HepG2 (cell line): ENCODE data around the gene UQCRHL. TPM values are rescaled to one million over a fixed set of nuclear protein-coding genes. Genes with fewer than 3 reads are reported as not detected.

Source experiments
- ARHGAP35 ChIP-seq: sonication (generic); formaldehyde crosslinking; IDR thresholded peaks from 2 replicates; pipeline ENCODE4 v1.9.0; 2022; ENCODE audit warnings: mild to moderate bottlenecking, inconsistent platforms, moderate library complexity, missing genetic modification reagents, borderline replicate concordance
- CC2D1A ChIP-seq: sonication (generic); formaldehyde crosslinking; IDR thresholded peaks from 2 replicates; pipeline ENCODE4 v1.8.1; 2023; ENCODE audit warnings: mild to moderate bottlenecking, missing genetic modification reagents
- CEBPB ChIP-seq: IDR thresholded peaks from 2 replicates; pipeline ENCODE4 v1.6.1; 2011; ENCODE audit warnings: low read depth, low read length, improper control_type of control experiment, borderline replicate concordance
- FOXP1 ChIP-seq, 2 experiments: fragments of 450-650 bp in 1 of 2; IDR thresholded peaks; 2 replicates each; pipeline ENCODE4 v1.6.1; 2017 to 2018; ENCODE audit warnings: antibody characterized with exemption in 1 of 2
- HNRNPH1 ChIP-seq: fragments of 200-400 bp; formaldehyde crosslinking; optimal IDR thresholded peaks from 2 replicates; pipeline ENCODE3; 2017; ENCODE audit warnings: mild to moderate bottlenecking, low read depth, low read length
- JUN ChIP-seq: sonication (generic); formaldehyde crosslinking; IDR thresholded peaks from 2 replicates; pipeline ENCODE4 v1.4.0; 2020; ENCODE audit warnings: mild to moderate bottlenecking, missing genetic modification reagents
- JUND ChIP-seq: sonication (generic); formaldehyde crosslinking; IDR thresholded peaks from 2 replicates; pipeline ENCODE4 v1.8.0; 2022; ENCODE audit warnings: mild to moderate bottlenecking, missing genetic modification reagents
- NFRKB ChIP-seq: fragments of 450-650 bp; IDR thresholded peaks from 2 replicates; pipeline ENCODE4 v1.6.1; 2017
- PLSCR1 ChIP-seq: sonication (generic); formaldehyde crosslinking; IDR thresholded peaks from 2 replicates; pipeline ENCODE4 v1.5.0; 2020; ENCODE audit warnings: missing genetic modification reagents, mild to moderate bottlenecking, borderline replicate concordance
- SRY ChIP-seq: sonication (generic); formaldehyde crosslinking; IDR thresholded peaks from 2 replicates; pipeline ENCODE4 v1.8.0; 2022; ENCODE audit warnings: mild to moderate bottlenecking, missing genetic modification reagents
- U2AF2 ChIP-seq: fragments of 200-400 bp; formaldehyde crosslinking; IDR thresholded peaks from 2 replicates; pipeline ENCODE4 v1.6.1; 2017; ENCODE audit warnings: low read depth, mild to moderate bottlenecking, low read length
- ZFAT ChIP-seq: sonication (generic); formaldehyde crosslinking; conservative IDR thresholded peaks from 2 replicates; pipeline ENCODE4 v1.8.1; 2023; ENCODE audit warnings: missing genetic modification reagents, inconsistent platforms
- ZNF296 ChIP-seq: sonication (generic); formaldehyde crosslinking; conservative IDR thresholded peaks from 2 replicates; pipeline ENCODE4 v1.5.0; 2020; ENCODE audit warnings: mild to moderate bottlenecking, missing genetic modification reagents
- ZNF550 ChIP-seq: sonication (generic); formaldehyde crosslinking; IDR thresholded peaks from 2 replicates; pipeline ENCODE4 v1.4.0; 2020; ENCODE audit warnings: mild to moderate bottlenecking, missing genetic modification reagents, borderline replicate concordance
- ZNF607 ChIP-seq: sonication (generic); formaldehyde crosslinking; IDR thresholded peaks from 2 replicates; pipeline ENCODE4 v1.5.1; 2020; ENCODE audit warnings: missing genetic modification reagents, mild to moderate bottlenecking, borderline replicate concordance
- ZNF616 ChIP-seq: sonication (generic); formaldehyde crosslinking; IDR thresholded peaks from 2 replicates; pipeline ENCODE4 v1.5.0; 2020; ENCODE audit warnings: low read depth, mild to moderate bottlenecking, missing genetic modification reagents
- ZSCAN22 ChIP-seq: sonication (generic); formaldehyde crosslinking; IDR thresholded peaks from 2 replicates; pipeline ENCODE4 v1.4.0; 2020; ENCODE audit warnings: mild to moderate bottlenecking, missing genetic modification reagents
- ZSCAN29 ChIP-seq: sonication (generic); formaldehyde crosslinking; conservative IDR thresholded peaks from 2 replicates; pipeline ENCODE4 v1.4.0; 2020; ENCODE audit warnings: mild to moderate bottlenecking, missing genetic modification reagents
- ZSCAN30 ChIP-seq: sonication (generic); formaldehyde crosslinking; IDR thresholded peaks from 2 replicates; pipeline ENCODE4 v1.5.0; 2020; ENCODE audit warnings: mild to moderate bottlenecking, missing genetic modification reagents
- polyA plus RNA-seq, 8 experiments: library from polyadenylated mRNA; depleted of rRNA in 3 of 8; stranded (reverse) in 7 of 8; unstranded in 1 of 8; fragments of >200 nt; fragmentation: Illumina TruSeq in 4 of 8; extraction: Trizol in 4 of 8; gene quantifications; 2 replicates each; pipeline versions ENCODE4 v1.2.1 to v1.2.3, GENCODE V29; 2011 to 2016; ENCODE audit warnings: low read depth in 4 of 8, missing spikeins in 1 of 8, mixed read lengths in 1 of 8; ENCODE audit not compliant: insufficient read depth in 1 of 8
- total RNA-seq, 5 experiments: library from RNA; depleted of rRNA; stranded (reverse); fragments of >200 nt; fragmentation: Illumina TruSeq; extraction: Trizol; gene quantifications; 2 replicates each; pipeline ENCODE4 v1.2.3, GENCODE V29; 2016; ENCODE audit warnings: low read depth in 1 of 5
- TF ChIP-seq, protein P1 (sequence below): sonication (generic); formaldehyde crosslinking; IDR thresholded peaks from 2 replicates; pipeline ENCODE4 v1.4.0; 2020; ENCODE audit warnings: missing genetic modification reagents
- TF ChIP-seq, protein P2 (sequence below): sonication (generic); formaldehyde crosslinking; IDR thresholded peaks from 2 replicates; pipeline ENCODE4 v1.4.0; 2020; ENCODE audit warnings: mild to moderate bottlenecking, low read depth, missing genetic modification reagents
- TF ChIP-seq, protein P3 (sequence below): sonication (generic); formaldehyde crosslinking; IDR thresholded peaks from 2 replicates; pipeline ENCODE4 v1.4.0; 2020; ENCODE audit warnings: missing genetic modification reagents

UQCRHL gene
- total and polyA plus RNA-seq, 2 of the 13 experiments (the other 11 are each of a cell fraction or from before 2014, with no cell fraction given), result 1.8 to 2.3 TPM

- TF ChIP-seq, protein P1, sequence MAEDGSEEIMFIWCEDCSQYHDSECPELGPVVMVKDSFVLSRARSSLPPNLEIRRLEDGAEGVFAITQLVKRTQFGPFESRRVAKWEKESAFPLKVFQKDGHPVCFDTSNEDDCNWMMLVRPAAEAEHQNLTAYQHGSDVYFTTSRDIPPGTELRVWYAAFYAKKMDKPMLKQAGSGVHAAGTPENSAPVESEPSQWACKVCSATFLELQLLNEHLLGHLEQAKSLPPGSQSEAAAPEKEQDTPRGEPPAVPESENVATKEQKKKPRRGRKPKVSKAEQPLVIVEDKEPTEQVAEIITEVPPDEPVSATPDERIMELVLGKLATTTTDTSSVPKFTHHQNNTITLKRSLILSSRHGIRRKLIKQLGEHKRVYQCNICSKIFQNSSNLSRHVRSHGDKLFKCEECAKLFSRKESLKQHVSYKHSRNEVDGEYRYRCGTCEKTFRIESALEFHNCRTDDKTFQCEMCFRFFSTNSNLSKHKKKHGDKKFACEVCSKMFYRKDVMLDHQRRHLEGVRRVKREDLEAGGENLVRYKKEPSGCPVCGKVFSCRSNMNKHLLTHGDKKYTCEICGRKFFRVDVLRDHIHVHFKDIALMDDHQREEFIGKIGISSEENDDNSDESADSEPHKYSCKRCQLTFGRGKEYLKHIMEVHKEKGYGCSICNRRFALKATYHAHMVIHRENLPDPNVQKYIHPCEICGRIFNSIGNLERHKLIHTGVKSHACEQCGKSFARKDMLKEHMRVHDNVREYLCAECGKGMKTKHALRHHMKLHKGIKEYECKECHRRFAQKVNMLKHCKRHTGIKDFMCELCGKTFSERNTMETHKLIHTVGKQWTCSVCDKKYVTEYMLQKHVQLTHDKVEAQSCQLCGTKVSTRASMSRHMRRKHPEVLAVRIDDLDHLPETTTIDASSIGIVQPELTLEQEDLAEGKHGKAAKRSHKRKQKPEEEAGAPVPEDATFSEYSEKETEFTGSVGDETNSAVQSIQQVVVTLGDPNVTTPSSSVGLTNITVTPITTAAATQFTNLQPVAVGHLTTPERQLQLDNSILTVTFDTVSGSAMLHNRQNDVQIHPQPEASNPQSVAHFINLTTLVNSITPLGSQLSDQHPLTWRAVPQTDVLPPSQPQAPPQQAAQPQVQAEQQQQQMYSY (CRISPR knock-in tag), result peak; percentile 66; the same call in 1 of the 2 replicates
- no peak for TF ChIP-seq ZNF550 (CRISPR knock-in tag)
- TF ChIP-seq SRY (CRISPR knock-in tag), result 0 out of 2 replicates have a peak, but pooled peaks have one; percentile 65
- TF ChIP-seq ZNF616 (CRISPR knock-in tag), result no peak; the same call in 1 of the 2 replicates
- no peak for TF ChIP-seq ZNF296 (CRISPR knock-in tag)
- TF ChIP-seq ARHGAP35, result no peak
- no peak for TF ChIP-seq ZSCAN22 (CRISPR knock-in tag)
- TF ChIP-seq HNRNPH1, result no peak
- TF ChIP-seq FOXP1 (IDR thresholded peaks at IDR 0.05), result no peak
- TF ChIP-seq FOXP1 (CRISPR knock-in tag; IDR thresholded peaks at IDR 0.05), result no peak
- TF ChIP-seq CEBPB, result no peak
- peak; percentile 96 for TF ChIP-seq ZNF607 (CRISPR knock-in tag)
- no peak for TF ChIP-seq ZSCAN30
- TF ChIP-seq JUN (CRISPR knock-in tag), result no peak
- TF ChIP-seq, protein P2, sequence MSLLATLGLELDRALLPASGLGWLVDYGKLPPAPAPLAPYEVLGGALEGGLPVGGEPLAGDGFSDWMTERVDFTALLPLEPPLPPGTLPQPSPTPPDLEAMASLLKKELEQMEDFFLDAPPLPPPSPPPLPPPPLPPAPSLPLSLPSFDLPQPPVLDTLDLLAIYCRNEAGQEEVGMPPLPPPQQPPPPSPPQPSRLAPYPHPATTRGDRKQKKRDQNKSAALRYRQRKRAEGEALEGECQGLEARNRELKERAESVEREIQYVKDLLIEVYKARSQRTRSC (CRISPR knock-in tag), result peak; percentile 84; the same call in 1 of the 2 replicates
- TF ChIP-seq, protein P3, sequence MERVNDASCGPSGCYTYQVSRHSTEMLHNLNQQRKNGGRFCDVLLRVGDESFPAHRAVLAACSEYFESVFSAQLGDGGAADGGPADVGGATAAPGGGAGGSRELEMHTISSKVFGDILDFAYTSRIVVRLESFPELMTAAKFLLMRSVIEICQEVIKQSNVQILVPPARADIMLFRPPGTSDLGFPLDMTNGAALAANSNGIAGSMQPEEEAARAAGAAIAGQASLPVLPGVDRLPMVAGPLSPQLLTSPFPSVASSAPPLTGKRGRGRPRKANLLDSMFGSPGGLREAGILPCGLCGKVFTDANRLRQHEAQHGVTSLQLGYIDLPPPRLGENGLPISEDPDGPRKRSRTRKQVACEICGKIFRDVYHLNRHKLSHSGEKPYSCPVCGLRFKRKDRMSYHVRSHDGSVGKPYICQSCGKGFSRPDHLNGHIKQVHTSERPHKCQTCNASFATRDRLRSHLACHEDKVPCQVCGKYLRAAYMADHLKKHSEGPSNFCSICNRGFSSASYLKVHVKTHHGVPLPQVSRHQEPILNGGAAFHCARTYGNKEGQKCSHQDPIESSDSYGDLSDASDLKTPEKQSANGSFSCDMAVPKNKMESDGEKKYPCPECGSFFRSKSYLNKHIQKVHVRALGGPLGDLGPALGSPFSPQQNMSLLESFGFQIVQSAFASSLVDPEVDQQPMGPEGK (CRISPR knock-in tag), result peak; percentile 45
- TF ChIP-seq U2AF2, result no peak
- no peak for TF ChIP-seq NFRKB
- TF ChIP-seq CC2D1A (CRISPR knock-in tag), result no peak
- TF ChIP-seq JUND (CRISPR knock-in tag), result peak; percentile 58; the same call in 1 of the 2 replicates
- peak; percentile 76; the same call in 1 of the 2 replicates for TF ChIP-seq PLSCR1 (CRISPR knock-in tag)
- no peak for TF ChIP-seq ZSCAN29 (CRISPR knock-in tag)
- TF ChIP-seq ZFAT (CRISPR knock-in tag), result peak; percentile 86
These were observed 27.2 kb upstream of the UQCRHL start (continued) for GRCh38 chr1:15834406-15835204.
